ENCODE results near the gene ZSCAN20. TPM values are rescaled to one million over a fixed set of nuclear protein-coding genes. Genes with fewer than 3 reads are reported as not detected.

ZSCAN20 gene
- total and polyA plus RNA-seq, 9 of the 15 experiments (the other 6 are each of a cell fraction or from before 2014, with no cell fraction given) = 0.36 to 3.3 (median 2.0) TPM

GRCh38 chr1:33429856-33430691, 42.4 kb upstream of the ZSCAN20 start (continued):
- TF ChIP-seq TEAD4 (IDR thresholded peaks at IDR 0.05; ENCODE audit: low read length) (no peak), TEAD4 (CRISPR knock-in tag; IDR thresholded peaks at IDR 0.05; ENCODE audit: borderline replicate concordance) (no peak), ZNF766 (CRISPR knock-in tag; conservative IDR thresholded peaks at IDR 0.05) (no peak), E2F1 (CRISPR knock-in tag; IDR thresholded peaks at IDR 0.05) (no peak), GABPA (tag; conservative IDR thresholded peaks at IDR 0.05; ENCODE audit: low read depth) (no peak), REST (IDR thresholded peaks at IDR 0.05; ENCODE audit: borderline replicate concordance) (no peak), REST (CRISPR knock-in tag; IDR thresholded peaks at IDR 0.05; ENCODE audit: low read depth) (0 out of 2 replicates have a peak, but pooled peaks have one; percentile 45), NFIX (CRISPR knock-in tag; IDR thresholded peaks at IDR 0.05; ENCODE audit: low read depth) (no peak), CEBPB (tag; IDR thresholded peaks at IDR 0.05) (no peak), ZNF586 (CRISPR knock-in tag; conservative IDR thresholded peaks at IDR 0.05) (no peak), PRMT5 (CRISPR knock-in tag; IDR thresholded peaks at IDR 0.05) (no peak), ILF3 (IDR thresholded peaks at IDR 0.05; ENCODE audit: borderline replicate concordance) (no peak), HMGN3 (IDR thresholded peaks at IDR 0.05; ENCODE audit: borderline replicate concordance, extremely low read depth, insufficient read length, low read depth, low read length) (no peak), ZNF384 (IDR thresholded peaks at IDR 0.05; ENCODE audit: low read depth, low read length) (no peak), YY1 (IDR thresholded peaks at IDR 0.05; ENCODE audit: borderline replicate concordance in 1 of 3, control insufficient read depth in 1 of 3, extremely low read depth in 1 of 3, insufficient read depth in 3 of 3, insufficient read length in 1 of 3, insufficient replicate concordance in 2 of 3, low read depth in 1 of 3, low read length in 2 of 3) (no peak), ELF4 (CRISPR knock-in tag; IDR thresholded peaks at IDR 0.05) (no peak), SREBF1 (IDR thresholded peaks at IDR 0.05; ENCODE audit: borderline replicate concordance, low read depth, low read length) (no peak)

All from K562 (cell line).